ENCODE measurements around the gene RARB.

GRCh38 chr3:25586167-25586505 is 158.1 kb downstream of the RARB start:
- TF ChIP-seq CTCF (IDR thresholded peaks at IDR 0.05; ENCODE audit: insufficient read depth, low read length) (no peak), POLR2AphosphoS5 (IDR thresholded peaks at IDR 0.05; ENCODE audit: low read depth) (no peak)
